K562 (cell line): ENCODE data around the gene PSMA2. TPM values are rescaled to one million over a fixed set of nuclear protein-coding genes. Genes with fewer than 3 reads are reported as not detected.

Experiments used
- ATAC-seq: fragments of 200-7000 bp; cut with Tn5 transposase; 3 replicates; pipeline ENCODE4 v1.9.1; 2020; ENCODE audit warnings: moderate library complexity
- BruUV-seq: library from RNA; stranded (reverse); fragments of 400-500 nt; replicated peaks from 2 replicates; lab custom pipeline; 2021; lab: Mats Ljungman, UMichigan
- CTCF ChIA-PET: fragments of 300-600 bp; formaldehyde crosslinking; extraction: SDS; loops from one replicate; lab custom pipeline; 2021; ENCODE audit warnings: low intra/inter-chr PET ratio; lab: Yijun Ruan, JAX
- POLR2A ChIA-PET: fragments of 300-600, 350-650 bp; sonication (Branson Sonifier 250); formaldehyde crosslinking; extraction: SDS; loops from one replicate; lab custom pipeline; 2021; ENCODE audit warnings: antibody characterized with exemption, inconsistent platforms; lab: Yijun Ruan, JAX
- DNase-seq, 4 experiments: peaks; one replicate each; pipeline versions ENCODE4 v3.0.0 to v3.0.0-alpha.2; 2011 to 2018; ENCODE audit warnings: low spot score in 3 of 4, mixed read lengths in 3 of 4; ENCODE audit errors: extremely low read depth in 1 of 4
- FAIRE-seq: peaks from 2 replicates; lab custom pipeline; 2011; peaks lifted over from hg19 to GRCh38; lab: Jason Lieb, UNC
- H2AFZ ChIP-seq: 2 replicates; pipeline ENCODE4 v1.6.0; 2011; ENCODE audit warnings: low read depth, low read length, control low read depth, inconsistent platforms
- H3K27ac ChIP-seq: fragments of 200-600 bp; 3 replicates; pipeline ENCODE4 v1.8.0; 2011; ENCODE audit warnings: low read depth, mild to moderate bottlenecking, control low read depth, inconsistent platforms, low read length, moderate library complexity, mixed read lengths; ENCODE audit errors: extremely low read depth
- H3K27me3 ChIP-seq, 2 experiments: fragments of 300-600 bp in 1 of 2; 2 replicates in 1 of 2; 3 replicates in 1 of 2; pipeline versions ENCODE4 v1.6.0 to v1.8.0; 2011; ENCODE audit warnings: inconsistent platforms in 2 of 2, low read length in 2 of 2, mild to moderate bottlenecking in 1 of 2, mixed read lengths in 1 of 2, moderate library complexity in 1 of 2; ENCODE audit not compliant: control insufficient read depth in 2 of 2, insufficient read depth in 2 of 2
- H3K36me3 ChIP-seq: fragments of 300-600 bp; 3 replicates; pipeline ENCODE4 v1.8.0; 2011; ENCODE audit warnings: mild to moderate bottlenecking, low read length, inconsistent platforms; ENCODE audit not compliant: control insufficient read depth, insufficient read depth
- H3K4me1 ChIP-seq, 2 experiments: fragments of 200-600 bp in 1 of 2; replicated peaks in 1 of 2; 2 replicates in 1 of 2; 3 replicates in 1 of 2; pipeline versions ENCODE4 v1.5.1 to v1.8.0; 2011; ENCODE audit warnings: inconsistent platforms in 2 of 2, low read length in 2 of 2, mild to moderate bottlenecking in 1 of 2, mixed read lengths in 1 of 2, moderate library complexity in 1 of 2; ENCODE audit not compliant: control insufficient read depth in 2 of 2, insufficient read depth in 2 of 2
- H3K4me2 ChIP-seq: 2 replicates; pipeline ENCODE4 v1.6.1; 2011; ENCODE audit warnings: low read length, control low read depth, inconsistent platforms, mixed read lengths; ENCODE audit not compliant: insufficient read depth
- H3K4me3 ChIP-seq: fragments of 200-600 bp; sonication (generic), shearing (Covaris generic); 2 replicates; pipeline ENCODE4 v1.5.1; 2016; ENCODE audit warnings: control low read depth, inconsistent platforms
- H3K79me2 ChIP-seq: fragments of 200-600 bp; 3 replicates; pipeline ENCODE4 v1.8.0; 2011; ENCODE audit warnings: low read length, inconsistent platforms; ENCODE audit not compliant: control insufficient read depth, insufficient read depth
- H3K9ac ChIP-seq, 2 experiments: 2 replicates each; pipeline versions ENCODE4 v1.6.0 to v1.6.1; 2011; ENCODE audit warnings: low read depth in 2 of 2, low read length in 2 of 2, control low read depth in 1 of 2, inconsistent platforms in 1 of 2, mild to moderate bottlenecking in 1 of 2, mixed read lengths in 1 of 2; ENCODE audit not compliant: insufficient read depth in 1 of 2
- H3K9me1 ChIP-seq: one replicate; pipeline ENCODE4 v1.6.0; 2011; ENCODE audit warnings: inconsistent platforms, mild to moderate bottlenecking, low read length, moderate library complexity; ENCODE audit not compliant: control insufficient read depth, insufficient read depth
- H3K9me3 ChIP-seq: replicated peaks from 2 replicates; pipeline ENCODE4 v1.5.1; 2011; ENCODE audit warnings: low read depth, low read length, inconsistent platforms; ENCODE audit not compliant: control insufficient read depth, insufficient read depth
- H4K20me1 ChIP-seq: replicated peaks from 2 replicates; pipeline ENCODE4 v1.6.1; 2011; ENCODE audit warnings: low read length, inconsistent platforms, mixed read lengths; ENCODE audit not compliant: control insufficient read depth, insufficient read depth
- TEAD1 ChIP-seq, 2 experiments: fragments of 450-650 bp in 1 of 2; sonication (generic) in 1 of 2; formaldehyde crosslinking; IDR thresholded peaks; 2 replicates each; pipeline versions ENCODE4 v1.4.0 to v1.8.0; 2020 to 2022; ENCODE audit warnings: mild to moderate bottlenecking in 2 of 2, missing genetic modification reagents in 1 of 2
- ZFP36 ChIP-seq: fragments of 150-350 bp; IDR thresholded peaks from 2 replicates; pipeline ENCODE4 v1.6.1; 2018; ENCODE audit warnings: low read length, low read depth; ENCODE audit not compliant: partially characterized antibody
- ZNF217 ChIP-seq: sonication (generic); formaldehyde crosslinking; IDR thresholded peaks from 2 replicates; pipeline ENCODE4 v1.8.0; 2022; ENCODE audit warnings: mild to moderate bottlenecking, missing genetic modification reagents
- WGBS: fragments of 100-300 bp; shearing (Covaris generic); methylation state at CpG from one replicate; pipeline ENCODE4 v1.1.6; 2016; ENCODE audit warnings: low coverage, mixed read lengths; ENCODE audit not compliant: insufficient coverage; ENCODE audit errors: missing lambda C conversion rate; 5-methylcytosine and 5-hydroxymethylcytosine counted together
- in situ Hi-C: fragments of 300-500 bp; cut with MboI; formaldehyde crosslinking; loops from 4 replicates; pipeline ENCODE4 v1.15.0; 2018; ENCODE audit warnings: inconsistent platforms, mixed read lengths
- intact Hi-C: fragments of 100-400 bp; cut with micrococcal nuclease; formaldehyde crosslinking; loops from 2 replicates; pipeline ENCODE4 v1.14.2; 2022
- polyA plus RNA-seq, 8 experiments: library from polyadenylated mRNA; depleted of rRNA in 4 of 8; stranded (reverse) in 5 of 8; unstranded in 3 of 8; fragments of >200 nt; fragmentation: Nextera tagmentation in 2 of 8; fragmentation: Illumina TruSeq in 1 of 8; extraction: Ambion mirVana in 2 of 8; extraction: Trizol in 1 of 8; gene quantifications; 2 replicates each; pipeline versions ENCODE4 v1.2.1 to v1.2.3, GENCODE V29; 2011 to 2014; ENCODE audit warnings: inconsistent platforms in 1 of 8, missing spikeins in 1 of 8
- total RNA-seq, 7 experiments: library from RNA; depleted of rRNA in 6 of 7; stranded (reverse); fragments of >200 nt in 6 of 7; fragmentation: Illumina TruSeq in 2 of 7; extraction: Trizol in 2 of 7; gene quantifications; 2 replicates each; pipeline versions ENCODE4 v1.2.1 to v1.2.3, GENCODE V29; 2011 to 2021; ENCODE audit warnings: low replicate concordance in 1 of 7
- TF ChIP-seq, protein P1 (sequence below): sonication (generic); formaldehyde crosslinking; IDR thresholded peaks from 2 replicates; pipeline ENCODE4 v1.8.1; 2023; ENCODE audit warnings: mild to moderate bottlenecking, missing genetic modification reagents
- TF ChIP-seq, protein P2 (sequence below): fragments of 250-450 bp; sonication (Bioruptor Pico); IDR thresholded peaks from 2 replicates; pipeline ENCODE4 v1.5.0; 2021; ENCODE audit warnings: mild to moderate bottlenecking, borderline replicate concordance

Gene PSMA2
- total and polyA plus RNA-seq, 9 of the 15 experiments (the other 6 are each of a cell fraction or from before 2014, with no cell fraction given): 91.7 to 1,070 (median 213) TPM

DNA sequence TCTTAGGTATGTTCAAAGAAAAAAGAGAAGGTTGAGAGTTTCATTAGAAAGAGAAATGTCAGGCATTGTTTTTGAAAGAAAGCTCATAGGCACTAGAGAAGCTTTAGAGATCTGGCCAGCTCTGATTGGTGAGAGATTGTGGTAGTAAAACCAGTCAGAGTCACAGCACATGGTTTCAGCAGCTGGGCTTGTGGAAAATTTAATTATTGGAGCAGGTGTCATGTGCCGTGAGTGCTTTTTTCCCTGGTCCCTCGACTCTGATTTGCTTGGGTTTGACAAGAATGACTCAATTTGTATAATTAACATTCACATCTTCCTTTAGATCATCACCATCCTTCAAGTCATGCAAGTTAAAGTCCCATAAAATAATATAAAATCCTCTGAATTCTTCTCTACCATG lies 35.4 kb upstream of the PSMA2 start:
- no peaks in the 10 kb centered on the region for H3K36me3 ChIP-seq
- FAIRE-seq (no peak), ATAC-seq (no peak), DNase-seq (no peak)
- H3K4me2 ChIP-seq: no peak overlapping the region
- in situ Hi-C loops (no loop called here), intact Hi-C loops (no loop called here)
- WGBS: 63% methylated on average over 2 of the region's 2 CpGs
- no peak overlapping the region for H2AFZ ChIP-seq
- no peaks in the 10 kb centered on the region for H4K20me1 ChIP-seq
- POLR2A ChIA-PET: no interaction called here
- no peak overlapping the region for H3K9ac ChIP-seq
- H3K9me1 ChIP-seq: no peaks in the 10 kb centered on the region
- H3K9me3 ChIP-seq: no peaks in the 10 kb centered on the region
- no TSS peak for BruUV-seq
- H3K79me2 ChIP-seq: no peaks in the 10 kb centered on the region
- peaks cover 0 to 12% of the 10 kb centered on the region in 2 experiments; a peak in 2 of 5 replicates for H3K4me1 ChIP-seq
- H3K4me3 ChIP-seq: no peak overlapping the region
- no peaks in the 10 kb centered on the region for H3K27me3 ChIP-seq
- CTCF ChIA-PET: no interaction called here
- no peak overlapping the region for H3K27ac ChIP-seq
- TF ChIP-seq ZFP36 (no peak), ZNF217 (CRISPR knock-in tag) (no peak), TEAD1 (CRISPR knock-in tag; IDR thresholded peaks at IDR 0.05) (no peak)
- TF ChIP-seq, protein P1, sequence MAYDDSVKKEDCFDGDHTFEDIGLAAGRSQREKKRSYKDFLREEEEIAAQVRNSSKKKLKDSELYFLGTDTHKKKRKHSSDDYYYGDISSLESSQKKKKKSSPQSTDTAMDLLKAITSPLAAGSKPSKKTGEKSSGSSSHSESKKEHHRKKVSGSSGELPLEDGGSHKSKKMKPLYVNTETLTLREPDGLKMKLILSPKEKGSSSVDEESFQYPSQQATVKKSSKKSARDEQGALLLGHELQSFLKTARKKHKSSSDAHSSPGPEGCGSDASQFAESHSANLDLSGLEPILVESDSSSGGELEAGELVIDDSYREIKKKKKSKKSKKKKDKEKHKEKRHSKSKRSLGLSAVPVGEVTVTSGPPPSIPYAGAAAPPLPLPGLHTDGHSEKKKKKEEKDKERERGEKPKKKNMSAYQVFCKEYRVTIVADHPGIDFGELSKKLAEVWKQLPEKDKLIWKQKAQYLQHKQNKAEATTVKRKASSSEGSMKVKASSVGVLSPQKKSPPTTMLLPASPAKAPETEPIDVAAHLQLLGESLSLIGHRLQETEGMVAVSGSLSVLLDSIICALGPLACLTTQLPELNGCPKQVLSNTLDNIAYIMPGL (CRISPR knock-in tag): no peak
- TF ChIP-seq, protein P2, sequence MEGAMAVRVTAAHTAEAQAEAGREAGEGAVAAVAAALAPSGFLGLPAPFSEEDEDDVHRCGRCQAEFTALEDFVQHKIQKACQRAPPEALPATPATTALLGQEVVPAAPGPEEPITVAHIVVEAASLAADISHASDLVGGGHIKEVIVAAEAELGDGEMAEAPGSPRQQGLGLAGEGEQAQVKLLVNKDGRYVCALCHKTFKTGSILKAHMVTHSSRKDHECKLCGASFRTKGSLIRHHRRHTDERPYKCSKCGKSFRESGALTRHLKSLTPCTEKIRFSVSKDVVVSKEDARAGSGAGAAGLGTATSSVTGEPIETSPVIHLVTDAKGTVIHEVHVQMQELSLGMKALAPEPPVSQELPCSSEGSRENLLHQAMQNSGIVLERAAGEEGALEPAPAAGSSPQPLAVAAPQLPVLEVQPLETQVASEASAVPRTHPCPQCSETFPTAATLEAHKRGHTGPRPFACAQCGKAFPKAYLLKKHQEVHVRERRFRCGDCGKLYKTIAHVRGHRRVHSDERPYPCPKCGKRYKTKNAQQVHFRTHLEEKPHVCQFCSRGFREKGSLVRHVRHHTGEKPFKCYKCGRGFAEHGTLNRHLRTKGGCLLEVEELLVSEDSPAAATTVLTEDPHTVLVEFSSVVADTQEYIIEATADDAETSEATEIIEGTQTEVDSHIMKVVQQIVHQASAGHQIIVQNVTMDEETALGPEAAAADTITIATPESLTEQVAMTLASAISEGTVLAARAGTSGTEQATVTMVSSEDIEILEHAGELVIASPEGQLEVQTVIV (CRISPR knock-in tag): no peak
